ENCODE results near the gene PARD6A.

The PARD6A gene

GRCh38 chr16:67654403-67654911, 6.3 kb upstream of the PARD6A start:
- no peak for DNase-seq

GRCh38 chr16:67655363-67655762, 5.4 kb upstream of the PARD6A start:
- no peak for DNase-seq

GRCh38 chr16:67656344-67657016, 4.3 kb upstream of the PARD6A start:
- DNase-seq, result no peak

- DNase-seq, result no peak
These were observed 3.6 kb upstream of the PARD6A start for GRCh38 chr16:67657017-67657608.

- no peak for DNase-seq
These were observed 2.8 kb upstream of the PARD6A start for GRCh38 chr16:67657751-67658518.

- DNase-seq, result no peak
These were observed 1.7 kb upstream of the PARD6A start for GRCh38 chr16:67658849-67659674.

GRCh38 chr16:67659675-67660563, 841 bp upstream of the PARD6A start, which contains the start of gene ACD:
TSS of gene ACD (minus strand) at chr16:67660260. CDS start at chr16:67660220, 40 bp downstream.
- DNase-seq, result peak; percentile 45

GRCh38 chr16:67661101-67661761, 471 bp downstream of the PARD6A start:
- DNase-seq, result no peak

GRCh38 chr16:67661886-67662652, 1.3 kb downstream of the PARD6A start:
- no peak for DNase-seq

GRCh38 chr16:67662653-67663010, 1.9 kb downstream of the PARD6A start:
- no peak for DNase-seq

GRCh38 chr16:67663151-67663876, 2.6 kb downstream of the PARD6A start:
- no peak for DNase-seq

GRCh38 chr16:67663877-67664222, 3.1 kb downstream of the PARD6A start:
- no peak for DNase-seq

GRCh38 chr16:67664258-67664657, 3.5 kb downstream of the PARD6A start:
- no peak for DNase-seq

- no peak for DNase-seq
These were observed 4.1 kb downstream of the PARD6A start for GRCh38 chr16:67664871-67665270.

- no peak for DNase-seq
These were observed 4.8 kb downstream of the PARD6A start for GRCh38 chr16:67665598-67665997.

- DNase-seq, result no peak
These were observed 5.3 kb downstream of the PARD6A start for GRCh38 chr16:67666032-67666551.

GRCh38 chr16:67666559-67667452, 6.0 kb downstream of the PARD6A start, which contains the start of the genes C16orf86 and ENKD1:
TSS of gene C16orf86 (plus strand) at chr16:67666814. CDS start at chr16:67666971, 157 bp downstream.
TSS of gene ENKD1 (minus strand) at chr16:67666750. CDS start at chr16:67666442, 308 bp downstream.
- DNase-seq, result peak; percentile 2

- DNase-seq, result no peak
These were observed 6.7 kb downstream of the PARD6A start for GRCh38 chr16:67667453-67667816.
